ENCODE measurements around the gene LIN37.

LIN37 gene

GRCh38 chr19:35753634-35754369, 5.4 kb downstream of the LIN37 start:
- peak overlapping the region; percentile 99 for H3K27ac ChIP-seq (ENCODE audit: low read depth, low read length)
- no peak overlapping the region for H3K4me3 ChIP-seq (ENCODE audit: low read length)
- H3K4me1 ChIP-seq (ENCODE audit: control insufficient read depth, insufficient read depth, low read length) = peaks cover 19% of the 10 kb centered on the region
- peaks cover 18% of the 10 kb centered on the region for H3K36me3 ChIP-seq (ENCODE audit: control insufficient read depth, insufficient read depth, low read length)
- no peaks in the 10 kb centered on the region for H3K27me3 ChIP-seq (ENCODE audit: control insufficient read depth, insufficient read depth, low read length)
- H3K9ac ChIP-seq (ENCODE audit: low read length) = peak overlapping the region; percentile 17

GRCh38 chr19:35754370-35755130, 6.2 kb downstream of the LIN37 start:
- peak overlapping the region; percentile 60 for H3K4me3 ChIP-seq (ENCODE audit: low read length)
- H3K4me1 ChIP-seq (ENCODE audit: control insufficient read depth, insufficient read depth, low read length) = peaks cover 15% of the 10 kb centered on the region
- H3K9ac ChIP-seq (ENCODE audit: low read length) = peak overlapping the region; percentile 17
- H3K27me3 ChIP-seq (ENCODE audit: control insufficient read depth, insufficient read depth, low read length) = no peaks in the 10 kb centered on the region
- peak overlapping the region; percentile 99 for H3K27ac ChIP-seq (ENCODE audit: low read depth, low read length)
- peaks cover 18% of the 10 kb centered on the region for H3K36me3 ChIP-seq (ENCODE audit: control insufficient read depth, insufficient read depth, low read length)

GRCh38 chr19:35755131-35755549, 6.8 kb downstream of the LIN37 start:
- H3K36me3 ChIP-seq (ENCODE audit: control insufficient read depth, insufficient read depth, low read length) = peaks cover 18% of the 10 kb centered on the region
- peak overlapping the region; percentile 60 for H3K4me3 ChIP-seq (ENCODE audit: low read length)
- no peaks in the 10 kb centered on the region for H3K27me3 ChIP-seq (ENCODE audit: control insufficient read depth, insufficient read depth, low read length)
- H3K4me1 ChIP-seq (ENCODE audit: control insufficient read depth, insufficient read depth, low read length) = peaks cover 13% of the 10 kb centered on the region
- H3K9ac ChIP-seq (ENCODE audit: low read length) = peak overlapping the region; percentile 10
- peak overlapping the region; percentile 99 for H3K27ac ChIP-seq (ENCODE audit: low read depth, low read length)

- peak overlapping the region; percentile 84 for H3K9ac ChIP-seq (ENCODE audit: low read length)
- peak overlapping the region; percentile 99 for H3K27ac ChIP-seq (ENCODE audit: low read depth, low read length)
- peak overlapping the region; percentile 61 for H3K4me3 ChIP-seq (ENCODE audit: low read length)
- peaks cover 18% of the 10 kb centered on the region for H3K36me3 ChIP-seq (ENCODE audit: control insufficient read depth, insufficient read depth, low read length)
- H3K4me1 ChIP-seq (ENCODE audit: control insufficient read depth, insufficient read depth, low read length) = peaks cover 13% of the 10 kb centered on the region
- no peaks in the 10 kb centered on the region for H3K27me3 ChIP-seq (ENCODE audit: control insufficient read depth, insufficient read depth, low read length)
Measured at GRCh38 chr19:35755550-35756376, 7.4 kb downstream of the LIN37 start.

- Histone ChIP-seq H3K27me3 (ENCODE audit: control insufficient read depth, insufficient read depth, low read length) (no peaks in the 10 kb centered on the region), H3K27ac (ENCODE audit: low read depth, low read length) (peak within 1 kb of the TSS; percentile 99), H3K4me3 (ENCODE audit: low read length) (peak within 1 kb of the TSS; percentile 61), H3K9ac (ENCODE audit: low read length) (peak within 1 kb of the TSS; percentile 84), H3K4me1 (ENCODE audit: control insufficient read depth, insufficient read depth, low read length) (peaks cover 13% of the 10 kb centered on the region), H3K36me3 (ENCODE audit: control insufficient read depth, insufficient read depth, low read length) (peaks cover 18% of the 10 kb centered on the region)
Measured at GRCh38 chr19:35756377-35757230, 8.2 kb downstream of the LIN37 start, which contains the start of gene HSPB6. HSPB6 (minus strand) TSS chr19:35757029; CDS start chr19:35757008, 21 bp downstream.

GRCh38 chr19:35757231-35757748, 8.9 kb downstream of the LIN37 start:
- Histone ChIP-seq H3K27me3 (ENCODE audit: control insufficient read depth, insufficient read depth, low read length) (no peaks in the 10 kb centered on the region), H3K36me3 (ENCODE audit: control insufficient read depth, insufficient read depth, low read length) (peaks cover 16% of the 10 kb centered on the region), H3K4me1 (ENCODE audit: control insufficient read depth, insufficient read depth, low read length) (peaks cover 13% of the 10 kb centered on the region), H3K27ac (ENCODE audit: low read depth, low read length) (peak overlapping the region; percentile 99), H3K4me3 (ENCODE audit: low read length) (peak overlapping the region; percentile 61), H3K9ac (ENCODE audit: low read length) (peak overlapping the region; percentile 84)

GRCh38 chr19:35757749-35758608, 9.6 kb downstream of the LIN37 start, which contains the start of gene PROSER3:
PROSER3 (plus strand) TSS chr19:35758176; CDS start chr19:35758216, 40 bp downstream.
- H3K27ac ChIP-seq (ENCODE audit: low read depth, low read length) = peak within 1 kb of the TSS; percentile 99
- peak within 1 kb of the TSS; percentile 100 for H3K4me3 ChIP-seq (ENCODE audit: low read length)
- H3K27me3 ChIP-seq (ENCODE audit: control insufficient read depth, insufficient read depth, low read length) = no peaks in the 10 kb centered on the region
- H3K9ac ChIP-seq (ENCODE audit: low read length) = peak within 1 kb of the TSS; percentile 100
- H3K4me1 ChIP-seq (ENCODE audit: control insufficient read depth, insufficient read depth, low read length) = peaks cover 13% of the 10 kb centered on the region
- peaks cover 11% of the 10 kb centered on the region for H3K36me3 ChIP-seq (ENCODE audit: control insufficient read depth, insufficient read depth, low read length)

- Histone ChIP-seq H3K9ac (ENCODE audit: low read length) (no peak overlapping the region), H3K36me3 (ENCODE audit: control insufficient read depth, insufficient read depth, low read length) (no peaks in the 10 kb centered on the region), H3K27me3 (ENCODE audit: control insufficient read depth, insufficient read depth, low read length) (no peaks in the 10 kb centered on the region), H3K4me3 (ENCODE audit: low read length) (no peak overlapping the region), H3K4me1 (ENCODE audit: control insufficient read depth, insufficient read depth, low read length) (peaks cover 7% of the 10 kb centered on the region), H3K27ac (ENCODE audit: low read depth, low read length) (no peak overlapping the region)
Measured at GRCh38 chr19:35759697-35760096, 11.3 kb downstream of the LIN37 start.

GRCh38 chr19:35760711-35761349, 12.5 kb downstream of the LIN37 start:
- Histone ChIP-seq H3K27me3 (ENCODE audit: control insufficient read depth, insufficient read depth, low read length) (no peaks in the 10 kb centered on the region), H3K27ac (ENCODE audit: low read depth, low read length) (no peak overlapping the region), H3K36me3 (ENCODE audit: control insufficient read depth, insufficient read depth, low read length) (no peaks in the 10 kb centered on the region), H3K4me1 (ENCODE audit: control insufficient read depth, insufficient read depth, low read length) (peaks cover 2% of the 10 kb centered on the region), H3K9ac (ENCODE audit: low read length) (no peak overlapping the region), H3K4me3 (ENCODE audit: low read length) (no peak overlapping the region)

GRCh38 chr19:35764432-35765315, 16.3 kb downstream of the LIN37 start:
- H3K27ac ChIP-seq (ENCODE audit: low read depth, low read length) = no peak overlapping the region
- H3K4me3 ChIP-seq (ENCODE audit: low read length) = no peak overlapping the region
- no peaks in the 10 kb centered on the region for H3K36me3 ChIP-seq (ENCODE audit: control insufficient read depth, insufficient read depth, low read length)
- no peaks in the 10 kb centered on the region for H3K27me3 ChIP-seq (ENCODE audit: control insufficient read depth, insufficient read depth, low read length)
- no peaks in the 10 kb centered on the region for H3K4me1 ChIP-seq (ENCODE audit: control insufficient read depth, insufficient read depth, low read length)
- no peak overlapping the region for H3K9ac ChIP-seq (ENCODE audit: low read length)

Measured in rectal smooth muscle tissue (tissue), 1 donor.